HUES64 (cell line): ENCODE measurements around the gene CHTF18. TPM values are rescaled to one million over a fixed set of nuclear protein-coding genes. Genes with fewer than 3 reads are reported as not detected.
"Not testable (repeated sequence)": the region's sequence is repeated elsewhere in the genome, so short reads cannot be mapped to it uniquely, and the experiment has no call there.

Experiments used
- H3K27ac ChIP-seq: 2 replicates; pipeline ENCODE4 v1.7.0; 2013; ENCODE audit warnings: low read depth, low read length, inconsistent platforms
- H3K27me3 ChIP-seq: 2 replicates; pipeline ENCODE4 v1.6.1; 2013; ENCODE audit warnings: mild to moderate bottlenecking, low read length; ENCODE audit not compliant: insufficient read depth
- H3K36me3 ChIP-seq: 2 replicates; pipeline ENCODE4 v1.6.1; 2013; ENCODE audit warnings: mild to moderate bottlenecking, low read length; ENCODE audit not compliant: insufficient read depth
- H3K4me1 ChIP-seq: 2 replicates; pipeline ENCODE4 v1.6.1; 2013; ENCODE audit warnings: mild to moderate bottlenecking, low read length, moderate library complexity; ENCODE audit not compliant: insufficient read depth
- H3K4me3 ChIP-seq: 2 replicates; pipeline ENCODE4 v1.5.1; 2013; ENCODE audit warnings: mild to moderate bottlenecking, low read length, moderate library complexity
- H3K9ac ChIP-seq: 2 replicates; pipeline ENCODE4 v1.6.1; 2013; ENCODE audit warnings: mild to moderate bottlenecking, low read depth, low read length
- H3K9me3 ChIP-seq: 2 replicates; pipeline ENCODE4 v1.6.1; 2013; ENCODE audit warnings: low read depth, low read length; ENCODE audit not compliant: insufficient read depth
- WGBS: fragments of 150-250, 120-280 bp; methylation state at CpG from one replicate; pipeline ENCODE4 v1.1.7; 2013; ENCODE audit warnings: missing lambda C conversion rate; 5-methylcytosine and 5-hydroxymethylcytosine counted together
- polyA plus RNA-seq, 2 experiments: library from polyadenylated mRNA; stranded (reverse); fragments of 50-300 nt; gene quantifications; one replicate each; pipeline ENCODE4 v1.2.3, GENCODE V29; 2013

The CHTF18 gene
- 40.3 TPM for polyA plus RNA-seq (2013, experiment 1 of 2)
- polyA plus RNA-seq (2013, experiment 2 of 2) = 35.7 TPM

GRCh38 chr16:788399-789126 is at the start of gene CHTF18:
Gene CHTF18, plus strand, starts transcription at chr16:788620. Its CDS starts 65 bp downstream, at chr16:788685.
- Histone ChIP-seq H3K4me1 (no peaks in the 10 kb centered on the region), H3K4me3 (peak within 1 kb of the TSS; percentile 99), H3K27me3 (no peaks in the 10 kb centered on the region), H3K27ac (peak within 1 kb of the TSS; percentile 46), H3K36me3 (peaks cover 46% of the 10 kb centered on the region), H3K9me3 (no peaks in the 10 kb centered on the region), H3K9ac (peak within 1 kb of the TSS; percentile 93)
- WGBS = under 1% methylated on average over 97 of the region's 97 CpGs

GRCh38 chr16:739560-740458 is 48.6 kb upstream of the CHTF18 start:
- no peaks in the 10 kb centered on the region for H3K27me3 ChIP-seq
- peak overlapping the region; percentile 93 for H3K4me3 ChIP-seq
- peaks cover 12% of the 10 kb centered on the region; the same call in 1 of the 2 replicates for H3K36me3 ChIP-seq
- H3K27ac ChIP-seq = no peak overlapping the region
- H3K4me1 ChIP-seq = 0 out of 2 replicates have a peak, but pooled peaks cover 5% of the 10 kb centered on the region
- no peaks in the 10 kb centered on the region for H3K9me3 ChIP-seq
- peak overlapping the region; percentile 76 for H3K9ac ChIP-seq
- WGBS = 51% methylated on average over 38 of the region's 38 CpGs

GRCh38 chr16:740459-740763 is 48.0 kb upstream of the CHTF18 start:
- Histone ChIP-seq H3K27ac (peak overlapping the region; percentile 60), H3K9me3 (no peaks in the 10 kb centered on the region), H3K9ac (peak overlapping the region; percentile 76), H3K4me3 (peak overlapping the region; percentile 93), H3K36me3 (peaks cover 12% of the 10 kb centered on the region; the same call in 1 of the 2 replicates), H3K27me3 (no peaks in the 10 kb centered on the region), H3K4me1 (0 out of 2 replicates have a peak, but pooled peaks cover 5% of the 10 kb centered on the region)
- WGBS = 1% methylated on average over 22 of the region's 22 CpGs

GRCh38 chr16:740764-741505 is 47.5 kb upstream of the CHTF18 start, which contains the start of gene CIAO3:
Gene CIAO3, minus strand, starts transcription at chr16:740997. Its CDS starts 12 bp downstream, at chr16:740985.
- H3K4me1 ChIP-seq = 0 out of 2 replicates have a peak, but pooled peaks cover 5% of the 10 kb centered on the region
- H3K9me3 ChIP-seq = no peaks in the 10 kb centered on the region
- WGBS = under 1% methylated on average over 79 of the region's 79 CpGs
- H3K27ac ChIP-seq = peak within 1 kb of the TSS; percentile 60
- peak within 1 kb of the TSS; percentile 80 for H3K9ac ChIP-seq
- H3K4me3 ChIP-seq = peak within 1 kb of the TSS; percentile 93
- no peaks in the 10 kb centered on the region for H3K27me3 ChIP-seq
- H3K36me3 ChIP-seq = peaks cover 7% of the 10 kb centered on the region; the same call in 1 of the 2 replicates

- 95% methylated on average over 15 of the region's 15 CpGs for WGBS
- H3K27ac ChIP-seq = no peak overlapping the region
- no peak overlapping the region for H3K9ac ChIP-seq
Observed at GRCh38 chr16:741986-742629, 46.3 kb upstream of the CHTF18 start.

GRCh38 chr16:742894-743293 is 45.5 kb upstream of the CHTF18 start:
- H3K27ac ChIP-seq, H3K27me3 ChIP-seq, H3K36me3 ChIP-seq, H3K4me3 ChIP-seq, H3K9me3 ChIP-seq, H3K4me1 ChIP-seq, H3K9ac ChIP-seq: not testable (repeated sequence)
- 94% methylated on average over 14 of the region's 14 CpGs for WGBS

More at GRCh38 chr16:741986-742629, 46.3 kb upstream of the CHTF18 start:
- Histone ChIP-seq H3K9me3 (no peaks in the 10 kb centered on the region), H3K4me3 (no peak overlapping the region), H3K27me3 (no peaks in the 10 kb centered on the region), H3K4me1 (0 out of 2 replicates have a peak, but pooled peaks cover 5% of the 10 kb centered on the region), H3K36me3 (peaks cover 2% of the 10 kb centered on the region; the same call in 1 of the 2 replicates)

GRCh38 chr16:743794-744500 is 44.5 kb upstream of the CHTF18 start:
- no peak overlapping the region for H3K4me3 ChIP-seq
- no peaks in the 10 kb centered on the region for H3K4me1 ChIP-seq
- no peak overlapping the region for H3K27ac ChIP-seq
- no peak overlapping the region for H3K9ac ChIP-seq
- no peaks in the 10 kb centered on the region for H3K9me3 ChIP-seq
- H3K36me3 ChIP-seq = no peaks in the 10 kb centered on the region
- H3K27me3 ChIP-seq = no peaks in the 10 kb centered on the region
- 91% methylated on average over 21 of the region's 21 CpGs for WGBS

- Histone ChIP-seq H3K4me1 (no peaks in the 10 kb centered on the region), H3K27ac (no peak overlapping the region), H3K4me3 (no peak overlapping the region), H3K9ac (no peak overlapping the region), H3K27me3 (no peaks in the 10 kb centered on the region), H3K36me3 (no peaks in the 10 kb centered on the region), H3K9me3 (no peaks in the 10 kb centered on the region)
- WGBS = 4% methylated on average over 14 of the region's 14 CpGs
Observed at GRCh38 chr16:745739-746138, 42.7 kb upstream of the CHTF18 start.

GRCh38 chr16:746637-747036 is 41.8 kb upstream of the CHTF18 start:
- 84% methylated on average over 13 of the region's 13 CpGs for WGBS
- no peaks in the 10 kb centered on the region for H3K27me3 ChIP-seq

More at GRCh38 chr16:746637-747036, 41.8 kb upstream of the CHTF18 start:
- no peak overlapping the region for H3K27ac ChIP-seq
- peaks cover 2% of the 10 kb centered on the region; the same call in 1 of the 2 replicates for H3K4me1 ChIP-seq
- no peak overlapping the region for H3K9ac ChIP-seq
- H3K36me3 ChIP-seq = no peaks in the 10 kb centered on the region
- H3K9me3 ChIP-seq = no peaks in the 10 kb centered on the region
- no peak overlapping the region for H3K4me3 ChIP-seq
